Right ventricle myocardium superior (tissue), 1 donor: ENCODE results near the gene MANF. TPM values are rescaled to one million over a fixed set of nuclear protein-coding genes. Genes with fewer than 3 reads are reported as not detected.

ENCODE experiments used
- ATAC-seq: fragments of 200-7000 bp; cut with Tn5 transposase; one replicate; pipeline ENCODE4 v1.9.1; 2020; ENCODE audit warnings: mild to moderate bottlenecking; ENCODE audit not compliant: poor library complexity
- DNase-seq: peaks from one replicate; pipeline ENCODE4 v3.0.0-alpha.2; 2020
- intact Hi-C: fragments of 100-400 bp; cut with DNase I; formaldehyde crosslinking; loops from one replicate; pipeline ENCODE4 v1.11.2; 2022
- total RNA-seq: library from RNA; stranded (reverse); fragmentation: NEBNext Ultra II Directional; extraction: Animal tissue kit (Norgen Biotek cat#: 25700); gene quantifications from one replicate; pipeline ENCODE4 v1.2.1, GENCODE V29; 2021
- donor health status: DM: no; HTN: yes; CAD: no; lungs with severe emphysema.

MANF gene
- total RNA-seq, 1 donor from 2014 or later: 41.1 TPM

DNA sequence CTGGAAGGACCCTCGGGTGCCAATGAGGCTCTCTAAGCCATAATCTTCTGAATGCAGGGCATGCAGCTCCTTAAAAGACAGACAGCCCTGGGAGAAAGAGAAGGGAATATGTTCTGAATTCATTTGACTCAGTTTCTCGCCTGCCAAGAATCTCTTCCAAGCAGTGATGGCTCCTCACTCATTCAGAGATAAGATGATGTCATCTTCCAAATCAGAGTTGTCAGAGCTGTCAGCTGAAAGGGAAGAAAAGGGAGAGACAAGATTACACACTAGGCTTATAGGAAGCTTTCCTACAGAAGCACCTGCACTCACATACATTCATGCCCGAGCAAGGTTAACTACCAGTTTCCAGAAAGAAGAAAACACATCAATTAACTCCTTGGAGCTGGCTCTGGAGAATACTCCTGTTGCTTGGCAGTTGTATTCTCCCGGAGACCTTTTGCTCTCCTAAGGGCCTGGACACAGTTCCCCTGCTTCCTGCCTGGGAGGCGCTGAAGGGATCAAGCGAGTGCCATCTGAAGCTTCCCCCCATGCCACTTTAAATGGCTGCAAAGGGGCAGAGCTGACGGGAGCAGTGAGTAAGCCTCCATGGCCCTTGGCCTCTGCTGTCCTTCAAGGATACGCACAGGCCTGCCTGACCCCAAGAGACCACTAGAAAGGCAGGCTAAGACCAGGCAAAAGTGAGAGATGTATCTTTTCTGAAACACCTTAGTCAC lies 13.7 kb downstream of the MANF start:
- ATAC-seq: no peak
- intact Hi-C loops: no loop called here
- no peak for DNase-seq

DNA sequence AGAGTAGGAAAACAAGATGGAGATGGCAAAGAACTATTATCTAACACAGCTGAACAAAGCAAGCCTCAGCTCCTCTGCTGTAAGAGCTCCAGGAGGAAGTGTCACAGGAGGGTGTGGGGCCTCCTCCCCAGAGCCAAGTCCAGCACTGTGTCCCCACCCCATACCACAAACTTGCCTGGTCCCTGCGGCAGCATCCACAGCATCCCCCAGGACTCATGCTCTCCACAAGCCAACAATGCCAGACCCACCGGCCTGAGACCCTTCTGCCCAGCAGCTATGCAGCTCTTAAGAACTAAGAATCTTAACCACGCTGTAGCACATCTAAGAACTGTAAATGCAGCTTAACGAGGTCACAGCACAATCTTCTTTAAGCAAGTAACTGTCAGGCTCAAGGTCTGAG lies 15.1 kb downstream of the MANF start:
- intact Hi-C loops: no loop called here
- peak; percentile 42 for ATAC-seq
- no peak for DNase-seq

DNA sequence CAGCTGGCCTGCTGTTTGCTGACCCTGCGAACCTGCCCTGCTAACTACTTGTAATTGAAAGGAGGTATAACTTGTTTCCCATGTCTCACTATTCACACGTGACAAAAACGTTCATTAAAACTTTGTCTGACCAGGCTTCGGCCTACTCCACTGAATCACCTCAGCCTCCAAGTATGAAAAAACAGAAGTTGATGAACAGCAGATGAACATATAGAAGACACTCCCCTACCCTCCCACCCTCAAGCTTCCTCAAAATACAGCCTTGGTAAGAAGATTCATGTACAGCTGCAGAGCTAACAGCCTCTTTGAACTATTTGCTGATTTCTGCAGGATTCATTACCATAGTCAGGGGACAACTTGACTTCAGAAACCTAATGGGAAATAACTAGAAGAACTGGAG lies 16.6 kb downstream of the MANF start:
- intact Hi-C loops: no loop called here
- peak; percentile 55 for ATAC-seq

DNA sequence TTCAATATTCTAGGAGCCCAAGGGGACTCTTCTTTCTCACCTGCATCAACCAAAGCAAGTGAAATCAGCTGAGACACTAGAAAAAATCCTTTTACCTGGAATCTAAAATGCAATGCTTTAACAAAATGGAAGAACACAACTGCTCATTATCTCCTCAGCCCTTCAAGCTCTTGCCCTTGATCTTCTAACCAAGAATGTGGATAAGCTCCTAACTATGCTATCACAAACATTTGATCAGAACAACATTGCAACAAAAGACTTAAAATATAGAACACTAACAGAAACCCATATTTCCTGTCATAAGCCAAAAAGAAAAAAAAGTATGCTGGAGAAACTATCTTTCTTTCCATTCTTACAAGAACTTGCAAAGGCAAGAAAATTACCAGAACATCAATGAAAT lies 18.6 kb downstream of the MANF start:
- DNase-seq (no peak), ATAC-seq (no peak)
- intact Hi-C loops: no loop called here

More for the DNA sequence above, 16.6 kb downstream of the MANF start:
- DNase-seq: no peak

DNA sequence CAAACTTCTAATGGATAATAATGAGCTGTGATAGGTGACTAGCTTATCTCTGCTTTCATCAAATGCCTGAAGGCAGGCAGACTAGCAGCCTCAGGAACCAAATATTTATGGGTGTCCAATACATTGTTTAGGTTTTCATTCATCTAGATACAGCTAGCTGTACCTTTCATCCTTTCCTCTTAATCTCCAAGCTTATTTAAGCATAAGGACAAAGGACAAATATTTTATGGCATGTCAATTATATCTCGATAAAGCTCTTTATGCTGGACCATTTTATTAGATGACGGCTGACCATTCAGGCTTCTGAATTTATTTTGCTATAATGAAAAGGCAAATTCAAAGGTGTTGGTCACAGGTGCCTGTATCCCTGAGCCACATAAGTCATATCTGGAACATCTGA lies 22.9 kb downstream of the MANF start:
- intact Hi-C loops: no loop called here
- DNase-seq (no peak), ATAC-seq (no peak)

DNA sequence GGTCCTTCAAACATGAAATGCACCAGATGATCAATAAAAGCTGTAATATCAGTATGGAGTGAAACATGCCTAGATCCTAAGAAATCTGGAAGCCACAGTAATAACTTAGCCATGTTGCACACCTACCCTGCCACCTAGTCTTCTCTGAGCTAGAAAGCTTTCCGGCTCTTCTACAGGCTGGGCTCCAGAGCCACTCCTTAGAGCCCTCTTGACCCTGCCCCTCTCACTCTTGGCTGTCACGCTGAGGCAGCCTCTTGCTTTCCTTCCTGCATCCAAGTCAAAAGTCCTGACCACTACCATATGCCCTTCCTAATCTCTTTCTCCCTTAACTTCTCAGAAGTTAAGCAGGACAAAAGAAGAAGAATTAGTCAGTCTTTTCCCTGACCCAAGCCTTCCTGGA lies 23.7 kb downstream of the MANF start:
- DNase-seq (no peak), ATAC-seq (no peak)
- intact Hi-C loops: no loop called here

DNA sequence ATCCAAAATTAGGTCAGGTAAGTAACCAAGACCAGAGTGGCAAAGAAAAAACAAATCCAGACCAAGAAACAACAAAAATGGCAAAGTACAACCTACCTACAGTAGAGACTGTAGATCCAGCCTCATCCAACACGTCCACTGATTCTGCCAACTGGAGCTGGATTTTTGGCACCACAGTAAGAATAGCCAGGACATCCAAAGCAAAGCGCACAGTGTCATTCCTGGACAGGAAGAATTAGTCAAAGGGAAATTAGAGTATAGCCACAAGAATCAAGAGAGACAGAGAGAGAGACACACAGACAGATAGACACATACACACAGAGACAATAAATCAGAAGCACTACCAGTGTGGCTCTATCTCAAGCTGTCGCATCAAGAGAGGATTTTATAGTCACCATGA lies 37.1 kb downstream of the MANF start:
- DNase-seq: no peak
- intact Hi-C loops: no loop called here
- no peak for ATAC-seq

DNA sequence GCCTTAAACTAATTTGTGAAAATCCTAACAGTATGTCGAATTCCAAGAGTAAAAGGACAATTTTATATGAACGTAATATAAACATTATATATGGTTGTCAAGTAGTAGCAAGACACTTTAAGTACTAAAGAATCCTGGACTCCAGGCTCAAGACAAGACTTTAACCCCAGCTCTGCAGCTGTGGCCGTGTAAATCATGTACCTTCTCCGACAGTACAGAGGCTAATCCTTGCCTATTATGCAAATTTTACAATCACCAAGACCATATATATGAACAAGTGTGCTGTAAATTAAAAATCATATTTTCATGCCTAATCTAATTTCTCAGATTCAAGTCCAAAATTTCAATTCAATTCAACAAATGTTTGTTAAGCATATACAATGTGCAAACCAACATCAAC lies 41.8 kb downstream of the MANF start:
- DNase-seq: no peak
- ATAC-seq: no peak
- intact Hi-C loops: no loop called here

DNA sequence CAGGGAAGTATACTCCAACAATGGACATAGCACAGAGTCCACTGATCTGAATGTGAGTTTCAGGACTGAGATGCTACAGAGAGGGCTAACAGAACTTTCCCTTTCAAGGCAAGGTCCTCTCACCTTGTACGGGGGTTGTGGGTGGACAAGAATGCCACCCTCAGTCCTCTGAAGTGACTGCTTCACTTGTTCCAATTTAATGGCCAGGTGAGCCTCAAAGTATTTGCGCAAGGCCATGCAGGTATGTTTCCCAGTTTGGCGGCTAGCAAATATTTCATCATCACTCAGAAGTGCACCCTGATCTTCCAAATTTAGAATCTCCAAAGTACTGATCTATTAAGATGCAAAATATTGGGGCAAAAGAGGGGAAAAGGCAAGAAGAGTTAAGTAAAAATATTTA lies 44.0 kb downstream of the MANF start:
- intact Hi-C loops: no loop called here
- no peak for ATAC-seq

DNA sequence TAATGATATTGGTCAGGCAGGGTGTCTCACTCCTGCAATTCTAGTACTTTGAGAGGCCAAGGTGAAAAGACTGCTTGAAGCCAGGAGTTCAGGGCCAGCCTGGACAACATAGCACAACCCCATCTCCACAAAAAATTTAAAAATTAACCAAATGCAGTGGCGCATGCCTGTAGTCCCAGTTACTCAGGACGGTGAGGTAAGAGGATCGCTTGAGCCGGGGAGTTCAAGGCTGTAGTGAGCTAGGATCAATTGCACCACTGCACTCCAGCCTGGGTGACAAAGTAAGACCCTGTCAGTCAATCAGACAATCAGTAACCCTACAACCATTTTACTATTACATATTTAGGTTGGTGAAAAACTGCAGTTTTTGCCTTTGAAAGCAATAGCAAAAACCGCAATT lies 49.0 kb downstream of the MANF start:
- DNase-seq (no peak), ATAC-seq (no peak)
- intact Hi-C loops: no loop called here

More for the DNA sequence above, 44.0 kb downstream of the MANF start:
- DNase-seq: no peak

DNA sequence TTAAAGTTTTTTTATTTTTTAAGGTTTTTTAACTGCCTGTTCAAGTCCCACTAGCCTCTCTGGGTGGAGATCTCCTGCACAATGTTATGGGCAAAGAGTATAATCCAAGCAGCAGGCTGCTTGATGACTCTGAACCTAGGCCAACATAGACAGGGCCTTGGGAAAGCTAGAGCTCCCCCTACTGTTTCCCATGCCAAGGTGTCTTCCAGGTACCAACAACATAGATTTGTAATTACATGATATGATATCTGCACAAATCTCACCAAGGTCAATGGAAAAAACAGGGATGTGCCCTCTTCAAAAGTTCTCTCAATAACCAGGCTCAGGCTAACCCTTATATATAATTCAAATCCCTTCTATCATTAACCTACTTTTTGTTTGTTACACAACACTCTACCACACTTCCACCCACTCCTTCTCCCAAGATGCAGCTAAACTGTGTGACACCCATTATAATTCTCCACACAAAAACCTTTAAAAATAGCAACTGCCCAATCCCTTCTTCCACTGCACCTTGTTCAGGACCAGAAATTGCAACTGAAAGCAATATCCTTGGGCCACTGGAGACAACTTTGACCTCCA lies 49.7 kb downstream of the MANF start:
- intact Hi-C loops: no loop called here
- DNase-seq (no peak), ATAC-seq (peak; percentile 79)

DNA sequence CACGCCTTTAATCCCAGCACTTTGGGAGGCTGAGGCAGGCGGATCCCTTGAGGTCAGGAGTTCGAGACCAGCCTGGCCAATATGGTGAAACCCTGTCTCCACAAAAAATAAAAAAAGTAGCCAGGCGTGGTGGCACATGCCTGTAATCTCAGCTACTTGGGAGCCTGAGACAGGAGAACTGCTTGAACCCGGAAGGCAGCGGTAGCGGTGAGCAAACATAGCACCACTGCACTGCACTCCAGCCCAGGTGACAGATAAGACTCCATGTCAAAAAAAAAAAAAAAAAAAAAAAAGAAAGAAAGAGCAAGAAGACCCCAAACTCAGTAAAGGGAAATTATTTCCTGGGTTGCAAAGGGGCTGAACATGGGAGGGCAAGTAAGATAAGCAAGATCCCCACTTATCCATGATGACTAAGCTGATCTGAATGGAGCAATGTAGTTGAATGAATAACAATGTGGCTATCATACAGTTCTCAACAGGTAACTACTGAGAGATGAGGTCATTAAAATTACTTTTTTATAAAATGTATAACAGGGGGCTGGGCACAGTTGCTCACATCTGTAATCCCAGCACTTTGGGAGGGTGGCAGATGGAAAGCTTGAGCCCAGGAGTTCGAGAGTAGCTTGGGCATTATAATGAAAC lies 52.0 kb downstream of the MANF start:
- no peak for ATAC-seq
- intact Hi-C loops: no loop called here

More for the DNA sequence above, 52.0 kb downstream of the MANF start:
- DNase-seq: no peak

Other genes with a start within 250 kb of the MANF start
- gene RBM15B, start 6.0 kb downstream of the MANF start, total RNA-seq: 9.9 TPM
- gene DCAF1, start 114.7 kb downstream of the MANF start, total RNA-seq: 15.1 TPM
- 8.4 TPM for gene RAD54L2, start 153.4 kb downstream of the MANF start, total RNA-seq